Renal cortical epithelial cell (primary cell): Measurements from ENCODE around the gene LRBA. TPM values are rescaled to one million over a fixed set of nuclear protein-coding genes. Genes with fewer than 3 reads are reported as not detected.
A peak's percentile ranks its signal among the peaks of the same experiment; 100 is the strongest.
"Not testable (repeated sequence)": the region's sequence is repeated elsewhere in the genome, so short reads cannot be mapped to it uniquely, and the experiment has no call there.

Source experiments
- DNase-seq: peaks from one replicate; pipeline ENCODE4 v3.0.0-alpha.2; 2011; ENCODE audit warnings: low read depth
- total RNA-seq: library from RNA; depleted of rRNA; stranded (reverse); fragments of >200 nt; gene quantifications from 2 replicates; pipeline ENCODE4 v1.2.3, GENCODE V29; 2014

The LRBA gene
- total RNA-seq = 93.1 and 119 TPM in 2 replicates

- DNase-seq = peak; percentile 60
These were observed at the start of gene LRBA for GRCh38 chr4:151014521-151015458. Gene LRBA, minus strand, starts transcription at chr4:151015284. Its CDS starts 642 bp downstream, at chr4:151014642.

GRCh38 chr4:151063143-151063542 is 48.1 kb upstream of the LRBA start:
- DNase-seq = not testable (repeated sequence)

DNA sequence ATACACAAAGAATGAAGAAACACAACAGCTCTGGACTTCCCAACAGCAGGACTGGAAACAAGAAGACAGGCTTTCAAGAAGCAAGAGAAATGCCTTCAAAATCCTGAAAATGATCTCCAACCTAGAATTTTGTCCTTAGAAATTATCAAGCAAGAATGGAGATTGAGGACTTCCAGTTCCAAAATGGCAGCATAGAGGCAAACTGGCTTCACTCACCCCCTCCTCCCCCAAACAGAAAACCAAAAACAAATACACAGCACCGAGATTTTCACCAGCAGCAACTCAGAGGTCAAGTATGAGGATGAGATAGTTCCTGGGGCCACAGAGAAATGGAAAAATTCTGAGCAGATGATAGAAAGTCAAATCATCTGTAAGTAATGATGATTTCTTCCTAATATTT is 40.5 kb upstream of the LRBA start:
- no peak for DNase-seq

- DNase-seq = peak; percentile 30
These were observed 37.7 kb upstream of the LRBA start for GRCh38 chr4:151052785-151053184.

DNA sequence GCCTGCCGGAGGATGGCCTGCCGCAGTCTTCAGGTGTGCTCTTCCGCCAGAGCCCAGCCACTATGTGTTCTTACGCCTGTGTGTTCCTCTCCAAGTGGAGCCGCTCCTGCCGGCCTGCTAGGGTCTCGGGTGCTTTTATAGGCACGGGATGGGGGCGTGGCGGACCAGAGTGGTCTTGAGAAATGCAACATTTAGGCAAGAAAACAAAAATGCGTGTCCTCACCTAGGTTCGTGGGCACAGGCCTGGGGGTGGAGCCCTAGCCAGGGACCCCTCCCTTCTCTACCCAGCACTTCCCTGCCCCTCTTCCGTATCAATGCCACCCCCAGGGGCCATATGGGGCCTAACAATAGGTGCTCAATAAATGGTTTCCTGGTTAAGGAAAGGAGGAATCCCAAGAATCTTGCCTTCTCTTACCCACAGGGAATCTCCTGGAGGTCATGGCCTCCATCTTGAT is 34.4 kb upstream of the LRBA start:
- no peak for DNase-seq

DNA sequence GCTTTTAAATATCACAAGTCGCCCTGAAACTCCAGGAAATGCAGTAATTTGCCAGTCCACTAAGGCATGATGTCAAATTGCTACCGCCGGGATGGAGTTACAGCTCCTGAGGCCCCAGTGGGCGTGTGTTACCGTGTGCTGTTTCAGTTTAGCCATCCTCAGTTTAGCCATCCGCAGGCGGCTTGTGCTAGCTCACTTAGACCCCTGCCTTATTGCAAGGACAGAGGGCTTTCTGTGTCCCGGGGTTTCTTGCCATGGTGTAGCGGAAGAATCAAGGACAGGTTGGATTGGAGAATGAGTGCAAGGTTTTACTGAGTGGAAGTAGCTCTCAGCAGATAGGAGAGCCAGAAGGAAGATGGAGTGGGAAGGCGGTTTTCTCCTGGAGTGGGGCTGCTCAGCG is 33.8 kb upstream of the LRBA start:
- DNase-seq = no peak

- DNase-seq = no peak
These were observed 31.5 kb upstream of the LRBA start for GRCh38 chr4:151046609-151047008.

DNA sequence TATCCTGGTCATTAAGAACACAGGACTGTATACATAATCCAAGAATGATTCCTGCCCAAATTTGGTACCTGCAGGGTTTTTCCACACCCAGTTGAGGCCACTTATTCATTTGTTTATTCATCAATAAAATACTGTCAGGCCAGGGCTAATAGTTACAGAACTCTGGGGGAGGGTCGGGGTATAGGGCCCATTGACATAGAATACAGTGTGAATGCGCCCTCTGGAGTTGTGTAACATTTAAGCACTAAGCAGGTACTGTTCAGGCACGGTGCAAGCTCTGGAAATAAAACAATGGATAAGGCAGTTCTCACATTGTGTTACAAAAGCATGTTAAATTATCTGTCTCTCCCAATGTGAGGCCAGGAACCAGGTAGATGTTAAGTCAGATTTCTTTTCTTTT is 30.8 kb upstream of the LRBA start:
- no peak for DNase-seq

DNA sequence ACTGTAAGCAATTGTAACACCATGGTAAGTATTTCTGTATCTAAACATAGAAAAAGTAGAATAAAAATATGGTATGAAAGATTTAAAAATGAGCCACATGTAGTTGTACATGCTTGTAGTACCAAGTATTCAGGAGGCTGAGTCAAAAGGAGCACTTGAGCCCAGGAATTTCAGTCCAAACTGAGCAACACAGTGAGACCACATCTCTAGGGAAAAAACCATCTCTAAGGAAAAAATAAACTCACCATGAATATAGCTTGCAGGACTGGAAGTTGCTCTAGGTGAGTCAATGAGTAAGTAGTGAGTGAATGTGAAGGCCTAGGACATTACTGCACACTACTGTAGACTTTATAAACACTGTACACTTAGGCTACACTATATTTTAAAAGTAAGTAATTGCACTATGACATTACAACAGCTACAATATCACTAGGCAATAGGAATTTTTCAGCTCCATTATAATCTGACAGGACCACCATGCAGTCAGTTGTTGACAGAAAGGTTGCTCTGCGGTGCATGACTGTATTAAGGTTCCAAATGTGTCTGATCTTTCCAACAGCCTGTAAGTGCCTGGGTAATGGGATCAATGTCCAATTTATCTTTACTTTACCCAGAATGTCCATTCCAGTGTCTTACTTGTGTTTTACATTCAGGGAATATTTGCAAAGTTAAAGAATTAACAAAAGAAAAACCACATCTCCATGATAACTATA is 28.9 kb upstream of the LRBA start:
- DNase-seq = no peak

DNA sequence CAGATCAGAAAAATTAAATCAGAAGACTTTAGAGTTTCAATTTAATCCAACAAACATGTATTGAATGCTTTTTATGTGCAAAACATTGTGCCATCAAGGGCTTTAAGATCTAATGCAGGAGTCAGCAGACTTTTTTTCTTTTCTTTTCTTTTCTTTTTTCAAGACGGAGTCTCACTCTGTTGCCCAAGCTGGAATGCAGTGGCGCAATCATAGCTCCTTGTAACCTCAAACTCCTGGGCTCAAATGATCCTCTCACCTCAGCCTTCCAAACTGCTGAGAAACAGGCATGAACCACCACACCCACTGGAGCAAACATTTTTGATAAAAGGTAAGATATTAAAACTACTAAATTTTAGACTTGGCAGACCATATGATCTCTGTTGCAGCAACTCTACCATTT is 24.6 kb upstream of the LRBA start:
- DNase-seq = peak; percentile 52

GRCh38 chr4:151038452-151039157 is 23.5 kb upstream of the LRBA start:
- no peak for DNase-seq

DNA sequence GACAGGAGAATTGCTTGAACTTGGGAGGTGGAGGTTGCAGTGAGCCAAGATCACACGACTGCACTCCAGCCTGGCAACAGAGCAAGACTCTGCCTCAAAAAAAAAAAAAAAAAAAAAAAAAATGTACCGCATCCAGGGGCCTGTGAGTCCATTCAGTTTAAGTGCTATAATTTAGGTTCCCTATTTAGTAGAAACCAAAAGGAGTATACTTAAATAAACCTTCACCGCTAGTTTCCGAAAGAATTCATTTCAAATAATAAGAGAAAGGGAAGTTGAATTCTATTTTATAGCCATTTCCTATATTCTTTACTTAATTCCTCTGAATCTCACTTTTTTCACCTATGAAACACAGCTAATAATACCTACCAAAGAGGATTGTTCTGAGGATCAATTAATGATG is 20.8 kb upstream of the LRBA start:
- DNase-seq = no peak

DNA sequence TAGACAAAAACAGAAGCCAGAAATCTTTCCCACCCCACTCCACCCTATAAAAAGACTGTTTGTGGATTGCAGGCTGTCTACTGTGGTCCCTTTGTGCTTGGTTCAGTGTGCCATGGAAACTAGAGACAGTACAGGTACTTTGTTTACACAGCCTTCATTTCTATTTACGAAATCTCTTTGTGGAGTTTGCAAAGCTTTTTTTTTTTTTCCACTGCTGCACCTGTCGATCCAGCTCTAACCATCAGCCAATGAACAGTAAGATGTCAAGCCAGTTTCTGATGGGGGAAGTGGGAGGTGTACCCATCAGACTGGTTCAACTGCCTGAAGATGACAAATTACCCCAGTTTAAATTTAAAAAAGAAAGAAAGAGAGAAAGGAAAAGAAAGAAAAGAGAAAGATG is 20.2 kb upstream of the LRBA start:
- DNase-seq = peak; percentile 9

DNA sequence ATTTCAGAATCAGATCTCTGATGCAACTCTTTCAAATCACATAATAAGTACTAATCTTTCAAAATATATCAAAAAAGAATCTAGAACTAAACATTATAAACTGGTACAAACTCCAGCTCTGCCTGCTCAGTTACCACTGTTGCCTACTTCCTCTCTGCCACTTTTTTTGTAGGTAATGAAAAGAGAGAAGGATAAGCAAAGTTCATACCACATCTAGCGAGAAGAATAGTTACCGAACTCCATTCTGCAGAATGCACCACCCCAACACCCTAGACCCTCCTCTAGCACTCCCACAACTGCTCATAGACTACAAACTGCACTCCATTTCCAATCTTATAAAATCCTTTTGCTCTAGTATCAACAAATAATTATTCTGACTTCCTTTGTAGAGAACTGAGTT is 19.7 kb upstream of the LRBA start:
- no peak for DNase-seq

- DNase-seq = peak; percentile 74
These were observed 16.9 kb upstream of the LRBA start for GRCh38 chr4:151031831-151032605.

DNA sequence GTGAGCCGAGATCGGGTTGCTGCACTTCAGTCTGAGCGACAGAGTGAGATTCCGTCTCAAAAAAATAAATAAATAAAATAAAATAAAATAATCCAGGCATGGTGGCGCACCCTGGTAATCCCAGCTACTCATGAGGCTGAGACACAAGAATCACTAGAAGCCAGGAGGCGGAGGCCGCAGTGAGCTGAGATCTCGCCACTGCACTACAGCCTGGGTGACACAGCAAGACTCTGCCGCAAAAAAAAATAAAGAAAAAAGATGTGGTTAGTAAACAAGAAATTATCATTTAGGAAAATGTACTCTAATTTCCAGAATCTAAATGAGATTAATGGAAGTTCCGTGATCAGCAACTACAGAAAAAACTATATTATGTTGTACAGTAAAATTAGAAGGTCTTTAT is 14.5 kb upstream of the LRBA start:
- no peak for DNase-seq

DNA sequence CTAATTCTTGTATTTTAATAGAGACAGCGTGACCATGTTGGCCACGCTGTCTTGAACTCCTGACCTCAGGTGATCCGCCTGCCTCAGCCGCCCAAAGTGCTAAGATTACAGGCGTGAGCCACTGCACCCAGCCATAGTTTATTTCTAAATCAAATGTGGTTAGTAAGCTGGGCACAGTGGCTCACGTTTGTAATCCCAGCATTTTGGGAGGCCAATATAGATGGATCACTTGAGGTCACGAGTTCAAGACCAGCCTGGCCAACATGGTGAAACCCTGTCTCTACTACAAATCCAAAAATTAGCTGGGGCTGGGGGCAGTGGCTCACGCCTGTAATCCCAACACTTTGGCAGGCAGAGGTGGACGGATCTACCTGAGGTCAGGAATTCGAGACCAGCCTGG is 13.9 kb upstream of the LRBA start:
- not testable (repeated sequence) for DNase-seq

DNA sequence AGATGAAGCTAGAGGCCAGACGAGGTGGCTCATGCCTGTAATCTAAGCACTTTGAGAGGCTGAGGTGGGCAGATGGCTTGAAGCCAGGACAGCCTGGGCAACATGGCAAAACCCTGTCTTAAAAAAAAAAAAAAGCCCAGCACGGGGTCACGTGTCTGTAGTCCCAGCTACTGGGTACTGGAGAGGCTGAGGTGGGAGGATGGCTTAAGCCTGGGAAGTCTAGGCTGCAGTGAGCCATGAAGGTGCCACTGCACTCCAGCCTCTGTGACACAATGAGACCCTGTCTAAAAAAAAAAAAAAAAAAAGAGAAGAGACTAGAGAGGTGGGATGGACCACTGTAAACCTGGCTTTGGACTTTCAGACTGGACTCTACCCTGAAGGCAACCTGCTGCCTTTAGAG is 10.7 kb upstream of the LRBA start:
- no peak for DNase-seq

DNA sequence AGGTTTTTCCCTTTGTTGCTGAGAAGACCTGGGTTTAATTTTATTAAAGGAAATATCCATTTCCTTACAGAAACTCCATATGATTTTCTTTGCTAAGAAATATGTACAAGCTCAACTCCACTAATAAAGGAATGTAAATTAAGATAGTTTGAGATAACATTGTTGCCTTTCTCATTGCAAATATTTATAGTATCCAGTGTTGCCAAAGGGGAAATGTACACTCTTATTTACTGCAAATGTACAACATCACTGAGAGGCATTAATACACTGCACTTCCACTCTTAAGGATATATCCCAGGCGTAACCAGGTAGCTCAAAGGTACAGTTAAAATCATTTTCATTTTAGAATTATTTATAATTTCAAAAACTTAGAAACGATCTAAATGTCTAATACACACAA is 7.5 kb upstream of the LRBA start:
- DNase-seq = no peak

- DNase-seq = no peak
These were observed 6.7 kb upstream of the LRBA start for GRCh38 chr4:151021637-151022334.
